ENCODE results near the gene ADORA2B.

ADORA2B gene

GRCh38 chr17:15945527-15946191 lies 729 bp downstream of the ADORA2B start:
- TF ChIP-seq ZNF391 (tag by site-specific recombination; IDR thresholded peaks at IDR 0.05; ENCODE audit: borderline replicate concordance, low read depth) (no peak), YY2 (tag by site-specific recombination; IDR thresholded peaks at IDR 0.05) (no peak), ZNF513 (tag by site-specific recombination; IDR thresholded peaks at IDR 0.05) (no peak), ZBTB11 (tag by site-specific recombination; conservative IDR thresholded peaks at IDR 0.05; ENCODE audit: low read depth) (no peak), ZEB2 (tag by site-specific recombination; IDR thresholded peaks at IDR 0.05) (0 out of 2 replicates have a peak, but pooled peaks have one; percentile 11), ZNF138 (tag by site-specific recombination; IDR thresholded peaks at IDR 0.05; ENCODE audit: borderline replicate concordance) (no peak), REST (tag by site-specific recombination; IDR thresholded peaks at IDR 0.05) (no peak), GLIS1 (tag by site-specific recombination; IDR thresholded peaks at IDR 0.05) (peak; percentile 50), ZBTB20 (tag by site-specific recombination; IDR thresholded peaks at IDR 0.05) (peak; percentile 84), HIC1 (tag by site-specific recombination; IDR thresholded peaks at IDR 0.05) (0 out of 2 replicates have a peak, but pooled peaks have one; percentile 16), BCL11B (tag by site-specific recombination; IDR thresholded peaks at IDR 0.05; ENCODE audit: low read depth) (0 out of 2 replicates have a peak, but pooled peaks have one; percentile 12), ZNF335 (tag by site-specific recombination; conservative IDR thresholded peaks at IDR 0.05) (peak; percentile 55), GLIS2 (tag by site-specific recombination; IDR thresholded peaks at IDR 0.05) (peak; percentile 88)
- ChIA-PET POLR2A (interaction anchor here (0.8 to 2.3 kb wide), 4 partner anchors 14 to 435 kb away, joined by 3 to 33 read pairs (median 6); partner anchors contain the start of genes TTC19, UBB and ZSWIM7), CTCF (interaction anchor here (0.6 to 5.1 kb wide), 14 partner anchors 9 to 266 kb away, joined by 3 to 36 read pairs (median 6); partner anchors contain the start of genes TTC19 and ZSWIM7)
- Histone ChIP-seq H3K4me3 (ENCODE audit: low read depth, low read length) (peak overlapping the region; percentile 62), H3K36me3 (ENCODE audit: control insufficient read depth in 2 of 2, insufficient read depth in 1 of 2, low read length in 2 of 2) (peaks cover 0 to 7% of the 10 kb centered on the region in 2 experiments; a peak in 1 of 3 replicates), H3K9me3 (ENCODE audit: control insufficient read depth, insufficient read depth, low read depth, low read length) (no peaks in the 10 kb centered on the region), H3K4me1 (ENCODE audit: control insufficient read depth, insufficient read depth, low read length) (peaks cover 5% of the 10 kb centered on the region), H3K27ac (ENCODE audit: extremely low read depth, low read depth, low read length) (peak overlapping the region; percentile 37; the same call in 1 of the 2 replicates)

Data from HEK293 (cell line).